Mononuclear cell (primary cell): ENCODE results near the gene NUP42. TPM values are rescaled to one million over a fixed set of nuclear protein-coding genes. Genes with fewer than 3 reads are reported as not detected.

ENCODE experiments used
- H3K27me3 ChIP-seq: 2 replicates; pipeline ENCODE4 v1.6.0; 2011; ENCODE audit warnings: low read length, control low read depth; ENCODE audit not compliant: insufficient read depth
- H3K4me1 ChIP-seq: 2 replicates; pipeline ENCODE4 v1.5.1; 2011; ENCODE audit warnings: mild to moderate bottlenecking, low read length, control low read depth; ENCODE audit not compliant: insufficient read depth
- H3K4me3 ChIP-seq: 2 replicates; pipeline ENCODE4 v1.5.1; 2011; ENCODE audit warnings: mild to moderate bottlenecking, low read length, moderate library complexity
- H3K9me3 ChIP-seq: 2 replicates; pipeline ENCODE4 v1.5.1; 2011; ENCODE audit warnings: low read depth, mild to moderate bottlenecking, control low read depth, low read length
- total RNA-seq: library from RNA; depleted of rRNA; stranded (reverse); fragments of >200 nt; gene quantifications from one replicate; pipeline ENCODE4 v1.2.3, GENCODE V29; 2012

The NUP42 gene
- total RNA-seq, 1 donor = 18.9 TPM

- Histone ChIP-seq H3K27me3 (no peaks in the 10 kb centered on the region), H3K9me3 (no peaks in the 10 kb centered on the region), H3K4me1 (no peaks in the 10 kb centered on the region), H3K4me3 (no peak overlapping the region)
Measured at GRCh38 chr7:23235813-23236221, 54.0 kb downstream of the NUP42 start.

- H3K4me3 ChIP-seq = no peak overlapping the region
- no peaks in the 10 kb centered on the region for H3K9me3 ChIP-seq
- H3K4me1 ChIP-seq = no peaks in the 10 kb centered on the region
- no peaks in the 10 kb centered on the region for H3K27me3 ChIP-seq
Measured at GRCh38 chr7:23237000-23237399, 55.2 kb downstream of the NUP42 start.

- Histone ChIP-seq H3K9me3 (no peaks in the 10 kb centered on the region), H3K4me3 (no peak overlapping the region), H3K27me3 (no peaks in the 10 kb centered on the region), H3K4me1 (no peaks in the 10 kb centered on the region)
Measured at GRCh38 chr7:23238983-23239652, 57.3 kb downstream of the NUP42 start.

GRCh38 chr7:23239698-23240097 is 57.9 kb downstream of the NUP42 start:
- Histone ChIP-seq H3K9me3 (no peaks in the 10 kb centered on the region), H3K27me3 (no peaks in the 10 kb centered on the region)

DNA sequence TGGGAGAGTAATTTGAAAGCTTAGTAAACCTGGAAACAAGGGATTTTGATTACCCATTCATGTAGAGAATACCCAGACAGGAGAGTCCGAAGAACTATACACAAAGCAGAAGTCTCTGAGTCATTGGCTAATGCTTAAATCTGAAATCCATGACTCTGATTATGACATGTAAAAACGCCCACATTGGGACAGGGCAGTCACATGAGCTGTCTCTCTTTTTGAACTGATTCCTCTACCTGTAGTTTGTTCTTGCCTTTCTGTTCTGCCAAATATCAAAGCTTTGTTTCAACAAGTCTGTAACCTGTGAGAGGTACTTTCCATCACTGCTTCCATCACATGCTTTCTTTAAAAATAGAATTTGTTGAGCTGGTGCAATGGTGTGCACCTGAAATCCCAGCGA is 60.5 kb downstream of the NUP42 start:
- Histone ChIP-seq H3K4me1 (peaks cover 3% of the 10 kb centered on the region), H3K4me3 (no peak overlapping the region), H3K27me3 (no peaks in the 10 kb centered on the region), H3K9me3 (no peaks in the 10 kb centered on the region)

More at GRCh38 chr7:23239698-23240097, 57.9 kb downstream of the NUP42 start:
- Histone ChIP-seq H3K4me3 (no peak overlapping the region), H3K4me1 (no peaks in the 10 kb centered on the region)

DNA sequence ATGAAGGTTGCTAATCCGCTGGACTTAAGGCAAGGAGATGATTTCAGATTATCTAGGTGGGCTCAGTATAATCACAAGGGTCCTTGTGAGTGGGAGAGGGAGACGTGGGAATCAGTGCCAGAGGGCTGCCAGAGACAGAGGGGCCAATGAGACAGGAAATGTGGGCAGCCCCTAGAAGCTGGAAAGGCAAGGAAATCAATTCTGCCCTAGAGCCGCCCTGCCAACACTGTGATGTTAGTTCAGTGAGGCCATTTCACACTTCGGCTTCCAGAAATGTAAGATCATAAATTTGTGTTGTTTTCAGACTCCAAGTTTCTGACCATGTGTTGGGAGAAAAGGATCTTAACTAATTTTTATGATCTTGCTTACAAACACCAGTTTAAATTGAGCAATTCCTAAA is 61.1 kb downstream of the NUP42 start:
- no peak overlapping the region for H3K4me3 ChIP-seq
- peaks cover 9% of the 10 kb centered on the region for H3K4me1 ChIP-seq
- H3K9me3 ChIP-seq = no peaks in the 10 kb centered on the region
- no peaks in the 10 kb centered on the region for H3K27me3 ChIP-seq

- peak within 1 kb of the TSS; percentile 38 for H3K4me3 ChIP-seq
- H3K27me3 ChIP-seq = peaks cover 15% of the 10 kb centered on the region
- no peaks in the 10 kb centered on the region for H3K9me3 ChIP-seq
- H3K4me1 ChIP-seq = peaks cover 19% of the 10 kb centered on the region
Measured at GRCh38 chr7:23246555-23246954, 64.7 kb downstream of the NUP42 start, which contains the start of gene GPNMB. TSS of gene GPNMB (plus strand) at chr7:23246775. CDS start at chr7:23246858, 83 bp downstream.

DNA sequence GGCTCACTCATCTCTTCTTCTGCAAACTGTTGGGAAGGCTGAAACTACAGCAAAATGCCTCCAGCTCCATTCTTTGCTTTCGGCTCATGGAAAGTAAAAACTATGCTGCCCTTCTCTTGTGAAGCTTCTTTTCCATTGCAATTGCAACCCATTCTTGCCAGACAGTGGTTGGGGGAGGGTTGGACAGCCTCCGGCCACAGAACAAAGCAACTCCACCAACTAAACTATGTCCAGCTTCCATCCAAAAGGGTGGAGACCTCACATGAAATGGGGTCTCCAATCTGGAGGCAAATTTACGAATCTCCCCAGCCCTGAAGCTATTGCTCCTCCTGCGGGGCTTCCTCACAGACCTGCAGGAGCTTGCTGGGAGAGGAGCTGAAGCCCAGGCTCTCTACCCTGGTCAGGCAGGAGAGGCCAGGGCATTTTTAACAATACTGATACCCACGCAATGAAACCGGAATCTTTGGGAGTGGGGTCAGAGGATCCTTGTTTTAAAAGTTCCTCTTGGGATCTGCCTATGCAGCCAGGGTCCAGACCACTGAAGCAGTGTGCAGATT is 65.3 kb downstream of the NUP42 start:
- H3K27me3 ChIP-seq = peaks cover 20% of the 10 kb centered on the region
- H3K4me3 ChIP-seq = peak overlapping the region; percentile 38
- peaks cover 19% of the 10 kb centered on the region for H3K4me1 ChIP-seq
- peaks cover 4% of the 10 kb centered on the region for H3K9me3 ChIP-seq

DNA sequence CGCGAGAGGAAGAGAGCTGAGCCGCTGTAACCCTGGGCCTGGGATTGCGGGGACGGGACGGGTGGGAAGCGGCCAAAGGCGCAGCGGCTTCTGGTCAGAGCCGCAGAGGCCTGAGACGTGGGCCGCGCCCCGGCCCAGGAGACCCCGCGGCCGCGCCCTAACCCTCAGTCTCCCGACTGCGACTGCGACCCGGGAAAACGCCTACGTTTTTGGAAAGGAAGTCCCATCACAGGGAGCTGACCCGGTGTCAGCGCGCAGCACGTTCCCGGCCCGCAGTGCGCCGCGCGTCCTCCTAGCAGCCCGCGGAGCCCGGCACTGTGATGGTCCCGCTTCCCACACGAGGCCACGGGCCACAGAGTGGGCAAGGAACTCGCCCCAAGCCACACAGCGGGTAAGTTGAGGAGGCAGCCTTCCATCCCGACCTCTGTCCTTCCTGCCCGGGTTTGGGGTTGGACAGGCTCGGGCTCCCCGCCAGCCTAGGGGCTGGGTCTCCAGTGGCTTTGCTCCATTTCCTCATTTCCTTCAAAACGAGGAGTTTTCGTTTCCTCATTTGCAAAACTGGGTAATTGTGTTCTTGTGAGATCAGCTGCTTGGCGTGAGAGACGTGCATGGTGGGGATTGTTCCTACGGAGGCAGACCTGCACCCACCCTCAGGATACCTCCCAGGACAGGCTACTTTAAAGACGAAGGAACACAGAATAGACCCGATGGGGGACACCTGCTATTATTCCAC is 65.9 kb downstream of the NUP42 start:
- Histone ChIP-seq H3K4me3 (peak overlapping the region; percentile 38), H3K4me1 (peaks cover 19% of the 10 kb centered on the region), H3K27me3 (peaks cover 22% of the 10 kb centered on the region), H3K9me3 (peaks cover 5% of the 10 kb centered on the region)

DNA sequence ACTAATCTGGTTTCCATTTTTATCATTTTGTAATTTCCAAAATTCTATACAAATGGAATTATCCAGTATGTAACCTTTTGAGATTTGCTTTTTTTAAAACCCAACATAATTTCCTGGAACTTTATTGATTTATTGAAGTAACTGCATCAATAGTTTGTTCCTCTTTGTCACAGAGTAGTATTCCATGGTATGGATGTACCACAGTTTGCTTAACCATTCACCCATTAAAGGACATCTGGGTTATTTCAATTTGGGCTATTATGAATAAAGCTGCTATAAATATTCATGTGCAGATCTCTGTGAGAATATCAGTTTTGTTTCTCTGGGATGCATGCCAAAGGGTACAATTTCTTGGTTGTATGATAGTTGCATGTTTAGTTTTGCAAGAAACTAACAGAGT is 67.6 kb downstream of the NUP42 start:
- H3K27me3 ChIP-seq = peaks cover 27% of the 10 kb centered on the region
- H3K4me1 ChIP-seq = peaks cover 19% of the 10 kb centered on the region
- peaks cover 5% of the 10 kb centered on the region for H3K9me3 ChIP-seq
- no peak overlapping the region for H3K4me3 ChIP-seq

Other genes starting within 250 kb of the NUP42 start
- 14.6 TPM for gene HYCC1, start 167.9 kb upstream of the NUP42 start, total RNA-seq
- 20.8 TPM for gene KLHL7, start 76.3 kb upstream of the NUP42 start, total RNA-seq
- gene GPNMB, start 64.7 kb downstream of the NUP42 start, total RNA-seq = 1.5 TPM
- 25.7 TPM for gene MALSU1, start 117.3 kb downstream of the NUP42 start, total RNA-seq